ENCODE results near the gene PPP1R3G.

DNA sequence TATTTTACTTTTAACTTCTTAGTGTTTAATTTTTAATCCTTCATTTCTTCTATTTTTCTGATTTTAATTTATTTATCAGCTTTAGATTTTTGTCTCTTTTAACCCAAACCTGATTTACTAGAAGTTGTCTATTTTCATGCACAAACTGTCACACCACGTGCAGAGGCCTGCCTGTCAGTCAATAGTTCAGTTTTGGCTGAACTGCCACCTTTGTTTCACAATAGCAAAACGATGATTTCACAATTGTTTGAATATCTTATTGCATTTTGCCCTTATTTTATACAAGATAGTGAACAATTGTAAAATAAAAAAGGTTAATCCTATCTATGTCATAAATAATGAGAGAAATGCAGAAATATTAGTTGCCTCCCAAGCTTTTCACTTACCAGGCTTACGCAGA, 24.0 kb upstream of the PPP1R3G start:
- TF ChIP-seq GABPB1 (CRISPR knock-in tag; IDR thresholded peaks at IDR 0.05) (no peak; the same call in 1 of the 2 replicates), NFYB (CRISPR knock-in tag; conservative IDR thresholded peaks at IDR 0.05; ENCODE audit: low read depth) (no peak), SOX15 (CRISPR knock-in tag; IDR thresholded peaks at IDR 0.05) (no peak), NR2C2 (CRISPR knock-in tag; IDR thresholded peaks at IDR 0.05) (no peak), RORB (CRISPR knock-in tag; IDR thresholded peaks at IDR 0.05) (no peak), FOXJ3 (CRISPR knock-in tag; IDR thresholded peaks at IDR 0.05; ENCODE audit: borderline replicate concordance) (no peak)
- TF ChIP-seq, protein P1, sequence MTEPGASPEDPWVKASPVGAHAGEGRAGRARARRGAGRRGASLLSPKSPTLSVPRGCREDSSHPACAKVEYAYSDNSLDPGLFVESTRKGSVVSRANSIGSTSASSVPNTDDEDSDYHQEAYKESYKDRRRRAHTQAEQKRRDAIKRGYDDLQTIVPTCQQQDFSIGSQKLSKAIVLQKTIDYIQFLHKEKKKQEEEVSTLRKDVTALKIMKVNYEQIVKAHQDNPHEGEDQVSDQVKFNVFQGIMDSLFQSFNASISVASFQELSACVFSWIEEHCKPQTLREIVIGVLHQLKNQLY (CRISPR knock-in tag; IDR thresholded peaks at IDR 0.05), result no peak
- TF ChIP-seq, protein P2, sequence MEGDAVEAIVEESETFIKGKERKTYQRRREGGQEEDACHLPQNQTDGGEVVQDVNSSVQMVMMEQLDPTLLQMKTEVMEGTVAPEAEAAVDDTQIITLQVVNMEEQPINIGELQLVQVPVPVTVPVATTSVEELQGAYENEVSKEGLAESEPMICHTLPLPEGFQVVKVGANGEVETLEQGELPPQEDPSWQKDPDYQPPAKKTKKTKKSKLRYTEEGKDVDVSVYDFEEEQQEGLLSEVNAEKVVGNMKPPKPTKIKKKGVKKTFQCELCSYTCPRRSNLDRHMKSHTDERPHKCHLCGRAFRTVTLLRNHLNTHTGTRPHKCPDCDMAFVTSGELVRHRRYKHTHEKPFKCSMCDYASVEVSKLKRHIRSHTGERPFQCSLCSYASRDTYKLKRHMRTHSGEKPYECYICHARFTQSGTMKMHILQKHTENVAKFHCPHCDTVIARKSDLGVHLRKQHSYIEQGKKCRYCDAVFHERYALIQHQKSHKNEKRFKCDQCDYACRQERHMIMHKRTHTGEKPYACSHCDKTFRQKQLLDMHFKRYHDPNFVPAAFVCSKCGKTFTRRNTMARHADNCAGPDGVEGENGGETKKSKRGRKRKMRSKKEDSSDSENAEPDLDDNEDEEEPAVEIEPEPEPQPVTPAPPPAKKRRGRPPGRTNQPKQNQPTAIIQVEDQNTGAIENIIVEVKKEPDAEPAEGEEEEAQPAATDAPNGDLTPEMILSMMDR (IDR thresholded peaks at IDR 0.05), result no peak
- TF ChIP-seq, protein P3, sequence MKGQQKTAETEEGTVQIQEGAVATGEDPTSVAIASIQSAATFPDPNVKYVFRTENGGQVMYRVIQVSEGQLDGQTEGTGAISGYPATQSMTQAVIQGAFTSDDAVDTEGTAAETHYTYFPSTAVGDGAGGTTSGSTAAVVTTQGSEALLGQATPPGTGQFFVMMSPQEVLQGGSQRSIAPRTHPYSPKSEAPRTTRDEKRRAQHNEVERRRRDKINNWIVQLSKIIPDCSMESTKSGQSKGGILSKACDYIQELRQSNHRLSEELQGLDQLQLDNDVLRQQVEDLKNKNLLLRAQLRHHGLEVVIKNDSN (CRISPR knock-in tag; IDR thresholded peaks at IDR 0.05), result no peak
- TF ChIP-seq, protein P4, sequence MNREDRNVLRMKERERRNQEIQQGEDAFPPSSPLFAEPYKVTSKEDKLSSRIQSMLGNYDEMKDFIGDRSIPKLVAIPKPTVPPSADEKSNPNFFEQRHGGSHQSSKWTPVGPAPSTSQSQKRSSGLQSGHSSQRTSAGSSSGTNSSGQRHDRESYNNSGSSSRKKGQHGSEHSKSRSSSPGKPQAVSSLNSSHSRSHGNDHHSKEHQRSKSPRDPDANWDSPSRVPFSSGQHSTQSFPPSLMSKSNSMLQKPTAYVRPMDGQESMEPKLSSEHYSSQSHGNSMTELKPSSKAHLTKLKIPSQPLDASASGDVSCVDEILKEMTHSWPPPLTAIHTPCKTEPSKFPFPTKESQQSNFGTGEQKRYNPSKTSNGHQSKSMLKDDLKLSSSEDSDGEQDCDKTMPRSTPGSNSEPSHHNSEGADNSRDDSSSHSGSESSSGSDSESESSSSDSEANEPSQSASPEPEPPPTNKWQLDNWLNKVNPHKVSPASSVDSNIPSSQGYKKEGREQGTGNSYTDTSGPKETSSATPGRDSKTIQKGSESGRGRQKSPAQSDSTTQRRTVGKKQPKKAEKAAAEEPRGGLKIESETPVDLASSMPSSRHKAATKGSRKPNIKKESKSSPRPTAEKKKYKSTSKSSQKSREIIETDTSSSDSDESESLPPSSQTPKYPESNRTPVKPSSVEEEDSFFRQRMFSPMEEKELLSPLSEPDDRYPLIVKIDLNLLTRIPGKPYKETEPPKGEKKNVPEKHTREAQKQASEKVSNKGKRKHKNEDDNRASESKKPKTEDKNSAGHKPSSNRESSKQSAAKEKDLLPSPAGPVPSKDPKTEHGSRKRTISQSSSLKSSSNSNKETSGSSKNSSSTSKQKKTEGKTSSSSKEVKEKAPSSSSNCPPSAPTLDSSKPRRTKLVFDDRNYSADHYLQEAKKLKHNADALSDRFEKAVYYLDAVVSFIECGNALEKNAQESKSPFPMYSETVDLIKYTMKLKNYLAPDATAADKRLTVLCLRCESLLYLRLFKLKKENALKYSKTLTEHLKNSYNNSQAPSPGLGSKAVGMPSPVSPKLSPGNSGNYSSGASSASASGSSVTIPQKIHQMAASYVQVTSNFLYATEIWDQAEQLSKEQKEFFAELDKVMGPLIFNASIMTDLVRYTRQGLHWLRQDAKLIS (CRISPR knock-in tag; IDR thresholded peaks at IDR 0.05; ENCODE audit: borderline replicate concordance), result no peak
- TF ChIP-seq, protein P5, sequence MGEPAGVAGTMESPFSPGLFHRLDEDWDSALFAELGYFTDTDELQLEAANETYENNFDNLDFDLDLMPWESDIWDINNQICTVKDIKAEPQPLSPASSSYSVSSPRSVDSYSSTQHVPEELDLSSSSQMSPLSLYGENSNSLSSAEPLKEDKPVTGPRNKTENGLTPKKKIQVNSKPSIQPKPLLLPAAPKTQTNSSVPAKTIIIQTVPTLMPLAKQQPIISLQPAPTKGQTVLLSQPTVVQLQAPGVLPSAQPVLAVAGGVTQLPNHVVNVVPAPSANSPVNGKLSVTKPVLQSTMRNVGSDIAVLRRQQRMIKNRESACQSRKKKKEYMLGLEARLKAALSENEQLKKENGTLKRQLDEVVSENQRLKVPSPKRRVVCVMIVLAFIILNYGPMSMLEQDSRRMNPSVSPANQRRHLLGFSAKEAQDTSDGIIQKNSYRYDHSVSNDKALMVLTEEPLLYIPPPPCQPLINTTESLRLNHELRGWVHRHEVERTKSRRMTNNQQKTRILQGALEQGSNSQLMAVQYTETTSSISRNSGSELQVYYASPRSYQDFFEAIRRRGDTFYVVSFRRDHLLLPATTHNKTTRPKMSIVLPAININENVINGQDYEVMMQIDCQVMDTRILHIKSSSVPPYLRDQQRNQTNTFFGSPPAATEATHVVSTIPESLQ (CRISPR knock-in tag; IDR thresholded peaks at IDR 0.05), result no peak
- TF ChIP-seq, protein P6, sequence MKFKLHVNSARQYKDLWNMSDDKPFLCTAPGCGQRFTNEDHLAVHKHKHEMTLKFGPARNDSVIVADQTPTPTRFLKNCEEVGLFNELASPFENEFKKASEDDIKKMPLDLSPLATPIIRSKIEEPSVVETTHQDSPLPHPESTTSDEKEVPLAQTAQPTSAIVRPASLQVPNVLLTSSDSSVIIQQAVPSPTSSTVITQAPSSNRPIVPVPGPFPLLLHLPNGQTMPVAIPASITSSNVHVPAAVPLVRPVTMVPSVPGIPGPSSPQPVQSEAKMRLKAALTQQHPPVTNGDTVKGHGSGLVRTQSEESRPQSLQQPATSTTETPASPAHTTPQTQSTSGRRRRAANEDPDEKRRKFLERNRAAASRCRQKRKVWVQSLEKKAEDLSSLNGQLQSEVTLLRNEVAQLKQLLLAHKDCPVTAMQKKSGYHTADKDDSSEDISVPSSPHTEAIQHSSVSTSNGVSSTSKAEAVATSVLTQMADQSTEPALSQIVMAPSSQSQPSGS (CRISPR knock-in tag; IDR thresholded peaks at IDR 0.05; ENCODE audit: borderline replicate concordance, low read depth), result no peak
